Measurements from ENCODE around the gene ATP6V0E2.

The ATP6V0E2 gene

GRCh38 chr7:149837564-149838223 lies 36.1 kb upstream of the ATP6V0E2 start:
- H3K27ac ChIP-seq = peak overlapping the region in 2 of 21 experiments; percentile 87 to 89
- H3K4me3 ChIP-seq = peak overlapping the region in 5 of 7 experiments; percentile 75 to 99 (median 95)

- Histone ChIP-seq H3K27ac (peak within 1 kb of the TSS; percentile 43 to 97 (median 89)), H3K4me3 (peak within 1 kb of the TSS; percentile 75 to 99 (median 88))
These were observed 35.4 kb upstream of the ATP6V0E2 start, which contains the start of gene ZNF862 for GRCh38 chr7:149838224-149838991. ZNF862 (plus strand) TSS chr7:149838375; CDS start chr7:149838612, 237 bp downstream.

DNA sequence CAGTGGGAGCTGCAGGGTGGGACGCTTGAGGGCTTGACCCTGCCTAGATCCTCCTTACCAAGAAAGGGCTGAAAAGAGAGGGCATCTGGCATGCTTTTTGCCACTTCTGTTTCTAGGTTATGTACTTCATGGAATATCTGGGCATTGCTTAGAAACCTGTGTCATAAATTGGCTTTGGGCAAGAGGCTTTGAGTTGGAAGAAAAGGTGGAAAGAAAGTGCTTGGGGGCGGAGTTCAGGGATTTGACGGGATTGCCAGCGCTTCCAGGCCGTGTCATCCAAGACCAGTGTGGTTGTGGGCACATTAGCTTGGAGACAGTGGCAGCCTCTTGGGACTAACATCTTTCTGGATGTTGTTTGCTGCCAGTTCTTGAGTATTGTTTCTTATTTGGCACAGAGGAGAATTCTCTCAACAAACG lies 34.8 kb upstream of the ATP6V0E2 start:
- peak overlapping the region in 20 of 21 experiments; percentile 69 to 97 (median 90) for H3K27ac ChIP-seq
- peak overlapping the region; percentile 75 to 99 (median 88) for H3K4me3 ChIP-seq

GRCh38 chr7:149839933-149840332 lies 33.8 kb upstream of the ATP6V0E2 start:
- Histone ChIP-seq H3K4me3 (no peak overlapping the region), H3K27ac (no peak overlapping the region)

DNA sequence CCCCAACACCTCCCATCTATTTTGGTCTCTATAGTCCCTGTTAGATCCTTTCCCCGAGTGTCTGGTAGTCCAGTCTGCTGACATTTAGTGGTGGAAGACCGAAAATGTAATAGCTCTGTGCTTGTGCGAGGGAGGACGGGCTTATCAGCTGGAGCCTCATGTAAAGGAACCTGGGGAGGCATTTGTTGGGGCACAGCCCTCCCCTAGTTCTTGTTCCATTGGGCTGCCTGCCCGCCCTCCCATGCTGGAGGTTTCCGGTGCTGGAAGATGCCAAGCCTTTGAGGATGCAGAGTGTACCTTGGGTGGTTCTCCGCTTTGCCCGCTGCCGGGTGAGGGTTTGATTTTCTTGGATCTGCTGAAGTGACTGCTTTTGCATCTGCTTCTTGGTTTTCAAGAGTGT lies 30.2 kb upstream of the ATP6V0E2 start:
- Histone ChIP-seq H3K27ac (no peak overlapping the region), H3K4me3 (no peak overlapping the region)

DNA sequence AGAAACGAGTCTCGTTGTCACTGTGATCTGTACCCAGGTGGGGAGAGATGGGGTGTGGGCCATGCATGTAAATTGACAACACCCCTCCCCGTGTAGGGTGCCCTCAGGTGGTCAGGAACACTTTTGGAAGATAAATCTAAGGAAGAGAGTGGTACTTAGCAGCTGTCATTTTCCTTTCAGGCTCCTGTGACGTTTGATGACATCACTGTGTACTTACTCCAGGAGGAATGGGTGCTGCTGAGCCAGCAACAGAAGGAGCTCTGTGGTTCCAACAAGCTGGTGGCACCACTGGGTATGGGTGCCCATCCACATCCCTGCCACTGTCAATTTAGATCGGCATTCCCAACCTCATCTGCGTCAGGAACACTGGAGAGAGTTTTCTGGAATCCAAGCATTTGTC lies 29.3 kb upstream of the ATP6V0E2 start:
- H3K4me3 ChIP-seq = no peak overlapping the region
- H3K27ac ChIP-seq = no peak overlapping the region

DNA sequence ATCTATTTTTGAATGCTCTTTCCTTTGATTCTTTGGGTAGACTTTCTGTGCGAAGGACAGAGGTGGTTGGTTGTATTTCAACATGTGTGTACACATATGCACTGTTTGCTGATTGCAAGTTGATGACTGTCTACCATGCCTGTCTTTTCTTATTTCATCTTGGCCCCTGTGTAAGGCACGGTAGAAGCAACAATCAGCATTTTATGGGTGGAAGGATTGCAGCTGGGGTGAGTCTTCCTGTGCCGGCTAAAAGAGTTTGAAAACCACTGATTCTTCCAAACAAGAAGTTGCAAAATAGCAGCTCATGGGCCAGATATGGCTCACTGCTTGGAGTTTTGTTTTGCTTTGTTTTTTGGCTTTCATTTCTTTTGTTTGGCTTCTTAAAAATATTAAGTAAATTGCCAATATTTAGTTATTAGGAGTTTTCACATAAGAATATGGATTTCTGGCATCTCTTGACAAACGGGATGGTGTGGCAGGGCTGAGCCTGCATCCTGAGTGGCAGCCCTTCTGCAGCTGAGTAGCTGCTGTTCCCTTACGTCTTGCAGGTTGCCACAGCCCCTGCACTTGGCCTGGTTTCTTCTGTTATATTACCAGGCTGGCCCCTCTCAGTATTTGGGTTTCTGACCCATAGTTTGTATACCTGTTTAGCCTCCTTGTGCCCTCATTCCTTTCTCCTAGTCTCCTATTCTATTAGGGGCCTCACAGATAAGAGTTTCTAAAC lies 28.4 kb upstream of the ATP6V0E2 start:
- H3K4me3 ChIP-seq = no peak overlapping the region
- H3K27ac ChIP-seq = no peak overlapping the region

- no peak overlapping the region for H3K27ac ChIP-seq
- H3K4me3 ChIP-seq = no peak overlapping the region
These were observed 27.7 kb upstream of the ATP6V0E2 start for GRCh38 chr7:149846021-149846420.

GRCh38 chr7:149846436-149847046 lies 27.2 kb upstream of the ATP6V0E2 start:
- Histone ChIP-seq H3K27ac (no peak overlapping the region), H3K4me3 (no peak overlapping the region)

DNA sequence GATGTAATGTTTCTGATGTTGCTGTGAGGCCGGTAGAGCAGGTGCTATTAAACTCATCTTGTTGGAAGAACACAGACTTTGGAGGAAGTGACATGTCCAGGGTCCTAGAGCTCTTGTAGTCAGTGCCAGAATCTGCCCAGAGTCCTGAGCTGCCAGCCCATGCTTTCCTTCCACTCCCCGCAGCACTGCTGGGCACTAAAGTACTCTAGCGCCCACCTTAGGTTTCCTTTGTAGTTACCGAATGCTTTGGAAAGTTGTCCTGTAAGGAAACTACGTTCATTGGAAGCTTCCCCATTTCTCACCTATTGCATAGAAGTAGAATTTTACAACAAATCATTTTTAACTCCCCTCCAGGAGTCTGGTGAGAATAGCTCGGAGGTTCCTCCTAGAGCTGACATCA lies 24.6 kb upstream of the ATP6V0E2 start:
- Histone ChIP-seq H3K27ac (no peak overlapping the region), H3K4me3 (no peak overlapping the region)

DNA sequence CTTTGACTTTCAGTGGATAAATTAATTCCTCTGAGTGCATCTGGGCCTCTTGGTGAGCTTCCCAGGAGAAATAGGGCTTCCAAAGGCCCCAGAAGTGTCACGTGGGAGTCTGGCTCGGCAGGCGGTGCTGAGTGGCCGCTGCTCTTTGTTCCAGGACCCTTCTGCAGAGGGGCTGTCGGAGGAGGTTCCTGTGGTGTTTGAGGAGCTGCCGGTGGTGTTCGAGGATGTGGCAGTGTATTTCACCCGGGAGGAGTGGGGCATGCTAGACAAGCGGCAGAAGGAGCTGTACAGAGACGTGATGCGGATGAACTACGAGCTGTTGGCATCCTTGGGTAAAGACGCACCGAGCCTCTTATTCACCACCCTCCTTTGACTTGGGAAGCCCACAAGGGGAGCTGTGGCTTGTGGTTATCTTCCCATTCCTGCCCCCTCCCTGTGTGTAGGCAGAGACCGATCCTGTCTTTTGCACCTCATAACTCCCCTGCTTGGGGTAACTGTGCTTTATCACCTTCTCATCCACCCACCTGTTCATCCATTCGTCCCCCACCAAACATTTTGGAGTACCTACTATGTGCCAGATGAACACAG lies 23.7 kb upstream of the ATP6V0E2 start:
- Histone ChIP-seq H3K27ac (no peak overlapping the region), H3K4me3 (no peak overlapping the region)

GRCh38 chr7:149850716-149851115 lies 23.1 kb upstream of the ATP6V0E2 start:
- Histone ChIP-seq H3K27ac (no peak overlapping the region), H3K4me3 (no peak overlapping the region)

DNA sequence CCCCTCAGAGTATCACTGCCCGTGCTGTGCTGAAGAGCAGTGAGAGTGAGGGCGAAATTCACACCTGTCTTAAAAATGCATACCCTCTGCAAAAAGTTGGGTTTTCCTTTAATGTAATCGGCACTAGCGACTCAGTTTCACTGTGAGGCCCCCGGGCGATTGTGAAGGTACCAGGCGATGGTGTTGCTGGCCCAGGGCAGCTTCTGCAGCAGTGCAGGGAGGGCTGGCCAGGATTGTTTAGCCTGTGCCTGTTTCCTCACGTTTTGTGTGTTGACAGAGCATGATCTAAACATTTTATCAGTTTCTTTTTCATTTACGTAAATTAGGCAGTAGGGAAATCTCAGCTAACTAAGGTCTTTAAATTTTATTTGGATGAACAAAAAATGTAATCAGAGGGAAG lies 22.3 kb upstream of the ATP6V0E2 start:
- Histone ChIP-seq H3K27ac (no peak overlapping the region), H3K4me3 (no peak overlapping the region)

- Histone ChIP-seq H3K27ac (no peak overlapping the region), H3K4me3 (no peak overlapping the region)
These were observed 20.6 kb upstream of the ATP6V0E2 start for GRCh38 chr7:149853157-149853556.

GRCh38 chr7:149854611-149855360 lies 19.0 kb upstream of the ATP6V0E2 start:
- no peak overlapping the region for H3K4me3 ChIP-seq
- peak overlapping the region in 3 of 21 experiments; percentile 3 to 66 (median 14) for H3K27ac ChIP-seq

DNA sequence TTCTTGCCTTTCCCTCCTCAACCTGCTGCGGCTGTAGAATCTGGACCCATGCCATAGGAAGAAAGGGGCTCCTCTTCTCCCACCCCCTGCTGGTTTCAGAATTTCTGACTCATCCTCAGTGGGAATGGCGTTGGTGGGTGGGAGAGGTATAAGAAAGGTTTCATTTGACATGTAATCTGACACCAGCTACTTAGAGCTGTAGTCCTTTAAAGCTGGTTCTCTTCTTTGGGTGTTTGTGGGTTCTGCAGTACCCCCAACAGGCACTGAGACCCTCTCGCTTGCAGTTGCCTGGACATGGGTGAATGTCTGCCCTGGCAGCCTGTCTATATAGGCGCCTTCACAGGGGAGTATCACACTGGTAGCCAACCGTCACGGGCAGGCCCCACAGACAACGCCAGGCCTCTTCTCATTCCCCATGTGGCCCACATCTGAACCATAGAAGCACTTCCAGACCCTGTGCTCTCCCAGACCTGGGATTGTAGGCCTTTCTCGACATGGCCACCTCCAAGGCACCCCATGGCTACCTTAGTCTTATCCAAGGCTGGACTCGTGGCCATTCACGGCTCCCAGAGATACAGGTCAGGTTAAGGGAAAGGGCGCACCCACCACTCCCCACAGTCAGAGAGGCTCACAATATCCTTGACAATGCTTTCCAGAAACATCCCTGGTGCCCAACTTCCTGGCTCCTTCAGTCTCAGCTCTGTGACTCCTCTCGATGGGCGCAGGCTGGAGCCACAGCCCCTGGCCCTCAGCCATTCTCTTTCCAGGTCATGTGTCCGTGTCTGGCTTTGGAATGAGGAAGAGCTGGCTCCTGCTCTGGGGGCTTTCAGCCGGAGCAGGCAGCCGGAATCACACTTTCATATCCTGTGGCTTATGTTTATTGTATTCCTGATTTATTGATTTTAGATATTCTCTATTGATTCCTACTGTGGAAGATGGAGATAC lies 18.1 kb upstream of the ATP6V0E2 start:
- no peak overlapping the region for H3K4me3 ChIP-seq
- H3K27ac ChIP-seq = peak overlapping the region in 3 of 21 experiments; percentile 3 to 66 (median 14)

DNA sequence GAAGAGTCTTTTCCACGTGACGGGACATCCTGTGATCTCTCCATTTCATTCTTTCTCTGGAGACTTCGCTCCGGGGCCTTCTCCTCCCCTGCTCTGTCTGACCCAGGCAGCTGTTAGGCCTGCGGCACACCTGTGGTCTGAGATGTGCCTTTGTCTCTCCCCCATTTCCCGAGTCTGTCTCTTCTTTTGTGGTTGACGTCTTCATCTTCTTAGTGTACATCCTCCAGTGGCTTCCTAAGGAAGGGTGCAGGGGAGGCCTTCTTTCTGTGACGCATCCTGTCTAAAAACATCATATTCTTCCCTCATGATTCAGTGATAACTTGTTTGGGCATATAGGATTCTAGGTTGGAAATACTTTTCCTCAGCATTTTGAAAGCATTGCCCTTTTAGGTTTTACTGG lies 17.2 kb upstream of the ATP6V0E2 start:
- Histone ChIP-seq H3K4me3 (no peak overlapping the region), H3K27ac (no peak overlapping the region)

DNA sequence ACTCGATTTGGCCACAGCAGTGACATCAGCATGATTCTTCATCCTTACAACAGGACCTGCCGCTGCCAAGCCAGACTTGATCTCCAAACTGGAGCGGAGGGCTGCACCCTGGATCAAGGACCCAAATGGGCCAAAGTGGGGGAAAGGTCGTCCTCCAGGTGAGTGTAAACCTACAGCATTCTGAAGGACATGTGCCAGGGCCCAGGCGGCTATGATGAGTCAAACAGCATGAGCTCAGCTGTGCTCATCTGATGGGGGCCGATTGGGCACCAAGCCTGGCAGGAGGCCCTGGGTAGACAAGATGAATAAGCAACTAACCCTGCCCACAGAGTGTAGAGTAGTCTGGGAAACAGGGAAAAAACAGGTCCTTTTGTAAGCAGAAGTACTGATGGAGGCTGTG lies 14.4 kb upstream of the ATP6V0E2 start:
- H3K27ac ChIP-seq = no peak overlapping the region

More for the DNA sequence above, 14.4 kb upstream of the ATP6V0E2 start:
- H3K4me3 ChIP-seq = no peak overlapping the region
